ENCODE measurements around the gene NPTN.

The NPTN gene

DNA sequence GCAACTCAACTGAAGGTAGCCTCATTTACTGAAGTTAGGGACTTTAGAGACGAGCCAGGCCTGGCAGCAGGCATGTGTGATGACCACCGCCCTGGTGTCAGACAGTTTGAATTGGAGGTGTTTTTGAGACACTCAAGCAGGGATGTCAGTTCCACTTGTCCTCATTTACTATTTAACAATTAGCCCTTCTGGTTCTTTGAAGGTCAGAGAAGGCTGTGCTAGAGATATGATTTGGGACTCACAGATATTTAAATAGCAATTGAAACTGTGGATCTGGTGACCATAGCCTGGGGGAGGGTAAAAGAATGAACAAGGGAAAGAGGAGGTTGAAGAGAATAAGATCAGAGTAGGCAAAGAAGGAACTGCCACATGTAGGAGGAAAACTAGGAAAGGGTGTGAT, 115.6 kb downstream of the NPTN start:
- DNase-seq, result no peak

DNA sequence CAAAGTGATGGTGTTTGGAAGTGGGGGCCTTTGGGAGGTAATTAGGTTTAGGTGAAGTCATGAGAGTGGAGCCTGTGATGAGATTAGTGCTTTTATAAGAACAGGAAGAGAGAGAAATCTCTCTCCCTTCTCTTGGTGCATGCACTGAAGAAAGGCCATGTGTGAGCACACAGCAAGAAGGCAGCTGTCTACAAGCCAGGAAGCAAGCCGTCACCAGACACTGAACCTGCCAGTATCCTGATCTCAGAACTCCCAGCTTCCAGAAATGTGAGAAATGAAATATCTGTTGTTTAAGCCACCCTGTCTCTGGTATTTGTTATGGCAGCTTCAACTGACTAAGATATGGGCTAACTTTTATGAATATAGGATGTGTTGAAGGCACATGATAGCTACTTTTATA, 117.7 kb downstream of the NPTN start:
- no peak for DNase-seq

Measured in NCI-H510A (cell line).